Measurements from ENCODE around the gene GGCX. TPM values are rescaled to one million over a fixed set of nuclear protein-coding genes. Genes with fewer than 3 reads are reported as not detected.

GGCX gene
- total and polyA plus RNA-seq, 2 of the 13 experiments (the other 11 are each of a cell fraction or from before 2014, with no cell fraction given), result 72.5 to 103 TPM

GRCh38 chr2:85538507-85539360 lies 22.6 kb downstream of the GGCX start, which contains the start of gene MAT2A (continued):
- TF ChIP-seq ZNF543 (CRISPR knock-in tag; IDR thresholded peaks at IDR 0.05) (peak; percentile 86; the same call in 1 of the 2 replicates), ZNF143 (CRISPR knock-in tag; IDR thresholded peaks at IDR 0.05) (peak; percentile 46; the same call in 1 of the 2 replicates), BCL6 (CRISPR knock-in tag; IDR thresholded peaks at IDR 0.05) (peak; percentile 67), GZF1 (CRISPR knock-in tag; IDR thresholded peaks at IDR 0.05) (no peak), GTF3A (CRISPR knock-in tag; conservative IDR thresholded peaks at IDR 0.05) (peak; percentile 92), HOXA7 (CRISPR knock-in tag; IDR thresholded peaks at IDR 0.05) (peak; percentile 79; the same call in 1 of the 2 replicates), SOX13 (IDR thresholded peaks at IDR 0.05) (peak; percentile 65), SOX13 (CRISPR knock-in tag; conservative IDR thresholded peaks at IDR 0.05 in 1 of 2, IDR thresholded peaks at IDR 0.05 in 1 of 2) (peak in 1 of 2 experiments; percentile 65; a peak in 3 of 4 replicates), ZFP41 (CRISPR knock-in tag; IDR thresholded peaks at IDR 0.05; ENCODE audit: borderline replicate concordance) (no peak; the same call in none of the 2 replicates), GATAD1 (CRISPR knock-in tag; IDR thresholded peaks at IDR 0.05) (peak; percentile 67; the same call in 1 of the 2 replicates), KLF6 (CRISPR knock-in tag; IDR thresholded peaks at IDR 0.05) (peak; percentile 69; the same call in 1 of the 2 replicates), ZNF275 (CRISPR knock-in tag; IDR thresholded peaks at IDR 0.05; ENCODE audit: borderline replicate concordance) (peak; percentile 83; the same call in 1 of the 2 replicates), ATF6 (CRISPR knock-in tag; conservative IDR thresholded peaks at IDR 0.05) (no peak), SP2 (CRISPR knock-in tag; IDR thresholded peaks at IDR 0.05) (peak; percentile 8; the same call in 1 of the 2 replicates), IRF2 (CRISPR knock-in tag; IDR thresholded peaks at IDR 0.05) (no peak; the same call in none of the 2 replicates), KLF11 (CRISPR knock-in tag; IDR thresholded peaks at IDR 0.05) (no peak; the same call in 1 of the 2 replicates), ZFP82 (CRISPR knock-in tag; IDR thresholded peaks at IDR 0.05; ENCODE audit: borderline replicate concordance) (peak; percentile 80; the same call in 1 of the 2 replicates), YEATS2 (CRISPR knock-in tag; IDR thresholded peaks at IDR 0.05; ENCODE audit: borderline replicate concordance) (peak; percentile 80; the same call in 1 of the 2 replicates), ZBTB1 (CRISPR knock-in tag; IDR thresholded peaks at IDR 0.05; ENCODE audit: borderline replicate concordance) (no peak), MEIS2 (CRISPR knock-in tag; IDR thresholded peaks at IDR 0.05) (peak; percentile 97), ZSCAN9 (CRISPR knock-in tag; IDR thresholded peaks at IDR 0.05; ENCODE audit: borderline replicate concordance) (peak; percentile 45), SAP130 (CRISPR knock-in tag; IDR thresholded peaks at IDR 0.05; ENCODE audit: low read depth) (peak; percentile 72), HBP1 (CRISPR knock-in tag; IDR thresholded peaks at IDR 0.05; ENCODE audit: low read depth) (peak; percentile 90), HNRNPL (IDR thresholded peaks at IDR 0.05; ENCODE audit: low read depth, low read length) (peak; percentile 23)
- TF ChIP-seq, protein P1, sequence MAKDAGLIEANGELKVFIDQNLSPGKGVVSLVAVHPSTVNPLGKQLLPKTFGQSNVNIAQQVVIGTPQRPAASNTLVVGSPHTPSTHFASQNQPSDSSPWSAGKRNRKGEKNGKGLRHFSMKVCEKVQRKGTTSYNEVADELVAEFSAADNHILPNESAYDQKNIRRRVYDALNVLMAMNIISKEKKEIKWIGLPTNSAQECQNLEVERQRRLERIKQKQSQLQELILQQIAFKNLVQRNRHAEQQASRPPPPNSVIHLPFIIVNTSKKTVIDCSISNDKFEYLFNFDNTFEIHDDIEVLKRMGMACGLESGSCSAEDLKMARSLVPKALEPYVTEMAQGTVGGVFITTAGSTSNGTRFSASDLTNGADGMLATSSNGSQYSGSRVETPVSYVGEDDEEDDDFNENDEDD (CRISPR knock-in tag; IDR thresholded peaks at IDR 0.05; ENCODE audit: borderline replicate concordance), result peak; percentile 78; the same call in 1 of the 2 replicates

Data from HepG2 (cell line).